GM21390 (cell line): ENCODE data around the gene DPCD.
"Not testable (repeated sequence)": the region's sequence is repeated elsewhere in the genome, so short reads cannot be mapped to it uniquely, and the experiment has no call there.

ENCODE experiments used
- ATAC-seq: cut with Tn5 transposase; IDR thresholded peaks from one replicate; pipeline ENCODE4 v1.9.1; 2021; ENCODE audit not compliant: unreplicated experiment

The DPCD gene

GRCh38 chr10:101580486-101581399 lies 7.4 kb upstream of the DPCD start:
- ATAC-seq: no peak

GRCh38 chr10:101585841-101586240 lies 2.3 kb upstream of the DPCD start:
- ATAC-seq: no peak

GRCh38 chr10:101588879-101589278 lies 758 bp downstream of the DPCD start:
- ATAC-seq: no peak

GRCh38 chr10:101593331-101593730 lies 5.2 kb downstream of the DPCD start:
- ATAC-seq: not testable (repeated sequence)

- ATAC-seq: no peak
These were observed 7.7 kb downstream of the DPCD start for GRCh38 chr10:101595591-101596433.

- ATAC-seq: no peak
These were observed 9.2 kb downstream of the DPCD start for GRCh38 chr10:101597091-101597900.

- ATAC-seq: no peak
These were observed 13.4 kb downstream of the DPCD start for GRCh38 chr10:101601541-101601940.

GRCh38 chr10:101602761-101603398 lies 14.8 kb downstream of the DPCD start:
- ATAC-seq: no peak

GRCh38 chr10:101607124-101607523 lies 19.0 kb downstream of the DPCD start:
- ATAC-seq: no peak

GRCh38 chr10:101609481-101609880 lies 21.4 kb downstream of the DPCD start:
- ATAC-seq: no peak

GRCh38 chr10:101611096-101611905 lies 23.2 kb downstream of the DPCD start:
- no peak for ATAC-seq

GRCh38 chr10:101612086-101612485 lies 24.0 kb downstream of the DPCD start:
- no peak for ATAC-seq

- ATAC-seq: no peak
These were observed 24.8 kb downstream of the DPCD start for GRCh38 chr10:101612872-101613271.

- ATAC-seq: no peak
These were observed 25.5 kb downstream of the DPCD start for GRCh38 chr10:101613646-101614045.

- ATAC-seq: no peak
These were observed 26.8 kb downstream of the DPCD start for GRCh38 chr10:101614663-101615524.

GRCh38 chr10:101615525-101616116 lies 27.5 kb downstream of the DPCD start:
- ATAC-seq: no peak

- ATAC-seq: no peak
These were observed 28.4 kb downstream of the DPCD start for GRCh38 chr10:101616415-101617101.
